ENCODE measurements around the gene UMODL1.

GRCh38 chr21:42051788-42052187, 19.3 kb upstream of the UMODL1 start:
- no peak for TF ChIP-seq CTCF (IDR thresholded peaks at IDR 0.05 in 2 of 3, conservative IDR thresholded peaks at IDR 0.05 in 1 of 3; ENCODE audit: control insufficient read depth in 2 of 3, extremely low read depth in 1 of 3, insufficient read depth in 1 of 3, low read depth in 3 of 3, low read length in 3 of 3)
- no peak for TF ChIP-seq ZBED1 (IDR thresholded peaks at IDR 0.05; ENCODE audit: borderline replicate concordance)
- TF ChIP-seq NFYA (IDR thresholded peaks at IDR 0.05; ENCODE audit: borderline replicate concordance, low read depth, low read length): no peak
- no peak for TF ChIP-seq RCOR1 (conservative IDR thresholded peaks at IDR 0.05; ENCODE audit: low read depth, low read length)
- no peak for TF ChIP-seq PAX8 (IDR thresholded peaks at IDR 0.05)
- no peak for TF ChIP-seq GABPA (IDR thresholded peaks at IDR 0.05; ENCODE audit: low read depth)
- no peak for TF ChIP-seq ZNF217 (IDR thresholded peaks at IDR 0.05)

All from GM12878 (cell line).